IMR-90 (cell line): ENCODE measurements around the gene CPLX1. TPM values are rescaled to one million over a fixed set of nuclear protein-coding genes. Genes with fewer than 3 reads are reported as not detected.

ENCODE experiments used
- ATAC-seq: fragments of 200-7000 bp; cut with Tn5 transposase; 2 replicates; pipeline ENCODE4 v1.9.1; 2020; ENCODE audit warnings: low read depth, mild to moderate bottlenecking, moderate library complexity
- BruUV-seq: library from RNA; stranded (reverse); fragments of 400-500 nt; replicated peaks from 2 replicates; lab custom pipeline; 2021; lab: Mats Ljungman, UMichigan
- CTCF ChIA-PET: fragments of 300-600 bp; formaldehyde crosslinking; extraction: SDS; loops from one replicate; lab custom pipeline; 2021; ENCODE audit warnings: antibody characterized with exemption; lab: Yijun Ruan, JAX
- POLR2A ChIA-PET: fragments of 300-600 bp; sonication (Branson Sonifier 250); formaldehyde crosslinking; loops from one replicate; lab custom pipeline; 2022; ENCODE audit warnings: antibody characterized with exemption; ENCODE audit not compliant: unreplicated experiment; lab: Charles Lee
- DNase-seq: peaks from one replicate; pipeline ENCODE4 v3.0.0; 2013
- H2AFZ ChIP-seq: replicated peaks from 2 replicates; pipeline ENCODE3; 2013; ENCODE audit warnings: low read length, mild to moderate bottlenecking; ENCODE audit not compliant: poor library complexity
- H2AK5ac ChIP-seq: 2 replicates; pipeline ENCODE4 v1.6.1; 2013; ENCODE audit warnings: low read depth, low read length, inconsistent platforms
- H2AK9ac ChIP-seq: replicated peaks from 2 replicates; pipeline ENCODE3; 2013; ENCODE audit warnings: mild to moderate bottlenecking, low read depth, low read length, moderate library complexity; ENCODE audit not compliant: poor library complexity
- H2BK120ac ChIP-seq: 2 replicates; pipeline ENCODE4 v1.6.1; 2013; ENCODE audit warnings: low read depth, low read length, inconsistent platforms
- H2BK15ac ChIP-seq: 3 replicates; pipeline ENCODE4 v1.6.1; 2013; ENCODE audit warnings: low read depth, low read length, inconsistent platforms
- H2BK20ac ChIP-seq: 2 replicates; pipeline ENCODE4 v1.6.1; 2013; ENCODE audit warnings: low read depth, mild to moderate bottlenecking, inconsistent platforms, low read length, moderate library complexity
- H2BK5ac ChIP-seq: 2 replicates; pipeline ENCODE4 v1.6.1; 2013; ENCODE audit warnings: mild to moderate bottlenecking, low read depth, low read length, inconsistent platforms; ENCODE audit not compliant: poor library complexity, severe bottlenecking
- H3K14ac ChIP-seq: replicated peaks from 2 replicates; pipeline ENCODE4 v1.6.1; 2013; ENCODE audit warnings: low read depth, low read length, inconsistent platforms
- H3K18ac ChIP-seq: 2 replicates; pipeline ENCODE4 v1.6.1; 2013; ENCODE audit warnings: low read depth, low read length, control low read depth
- H3K23ac ChIP-seq: 2 replicates; pipeline ENCODE4 v1.6.1; 2013; ENCODE audit warnings: low read depth, low read length, inconsistent platforms
- H3K27ac ChIP-seq: 2 replicates; pipeline ENCODE4 v1.5.1; 2013; ENCODE audit warnings: mild to moderate bottlenecking, control low read depth, low read length; ENCODE audit not compliant: insufficient read depth
- H3K27me3 ChIP-seq: 2 replicates; pipeline ENCODE4 v1.6.1; 2013; ENCODE audit warnings: low read length; ENCODE audit not compliant: control insufficient read depth, insufficient read depth
- H3K36me3 ChIP-seq: 2 replicates; pipeline ENCODE4 v1.6.1; 2013; ENCODE audit warnings: low read length, mixed read lengths; ENCODE audit not compliant: control insufficient read depth, insufficient read depth
- H3K4ac ChIP-seq: 2 replicates; pipeline ENCODE4 v1.6.1; 2013; ENCODE audit warnings: low read depth, low read length, inconsistent platforms
- H3K4me1 ChIP-seq: 2 replicates; pipeline ENCODE4 v1.6.1; 2013; ENCODE audit warnings: low read length, mixed read lengths; ENCODE audit not compliant: control insufficient read depth, insufficient read depth
- H3K4me2 ChIP-seq: 2 replicates; pipeline ENCODE4 v1.6.1; 2013; ENCODE audit warnings: low read depth, mild to moderate bottlenecking, control low read depth, low read length, moderate library complexity
- H3K4me3 ChIP-seq: 2 replicates; pipeline ENCODE4 v1.5.1; 2013; ENCODE audit warnings: low read depth, mild to moderate bottlenecking, control low read depth, low read length, moderate library complexity; ENCODE audit not compliant: insufficient read depth
- H3K56ac ChIP-seq: 2 replicates; pipeline ENCODE4 v1.6.1; 2013; ENCODE audit warnings: low read length, inconsistent platforms; ENCODE audit not compliant: insufficient read depth; ENCODE audit errors: extremely low read depth
- H3K79me1 ChIP-seq, 2 experiments: 2 replicates each; pipeline ENCODE4 v1.6.1; 2013; ENCODE audit warnings: low read length in 2 of 2, inconsistent platforms in 1 of 2, low read depth in 1 of 2
- H3K9ac ChIP-seq: 2 replicates; pipeline ENCODE4 v1.6.1; 2013; ENCODE audit warnings: low read depth, low read length, control low read depth
- H3K9me1 ChIP-seq: 2 replicates; pipeline ENCODE4 v1.6.1; 2013; ENCODE audit warnings: low read length, inconsistent platforms; ENCODE audit not compliant: insufficient read depth
- H3K9me3 ChIP-seq: 2 replicates; pipeline ENCODE4 v1.6.1; 2013; ENCODE audit warnings: low read length; ENCODE audit not compliant: control insufficient read depth, insufficient read depth
- H4K20me1 ChIP-seq: 2 replicates; pipeline ENCODE4 v1.6.1; 2013; ENCODE audit warnings: low read length, inconsistent platforms; ENCODE audit not compliant: insufficient read depth
- H4K5ac ChIP-seq: 2 replicates; pipeline ENCODE4 v1.6.1; 2013; ENCODE audit warnings: mild to moderate bottlenecking, low read depth, low read length, control low read depth
- H4K8ac ChIP-seq, 2 experiments: 2 replicates each; pipeline ENCODE4 v1.6.1; 2013; ENCODE audit warnings: low read depth in 2 of 2, low read length in 2 of 2, control low read depth in 1 of 2, inconsistent platforms in 1 of 2
- H4K91ac ChIP-seq: 2 replicates; pipeline ENCODE4 v1.6.1; 2013; ENCODE audit warnings: low read depth, low read length, inconsistent platforms; ENCODE audit not compliant: insufficient read depth
- CHD1 ChIP-seq: IDR thresholded peaks from 2 replicates; pipeline ENCODE4 v1.6.1; 2012; ENCODE audit warnings: low read depth, low read length, improper control_type of control experiment
- WGBS, 2 experiments: methylation state at CpG; one replicate each; pipeline versions ENCODE4 v1.1.5 to v1.1.7; 2013; ENCODE audit warnings: missing lambda C conversion rate in 2 of 2; ENCODE audit not compliant: insufficient read length in 1 of 2; ENCODE audit errors: extremely low coverage in 2 of 2; 5-methylcytosine and 5-hydroxymethylcytosine counted together
- dilution Hi-C: fragments of 300-500 bp; cut with HindIII; formaldehyde crosslinking; loops from one replicate; pipeline ENCODE4 v1.14.3; 2018; ENCODE audit warnings: low sequenced_read_pairs; ENCODE audit not compliant: unreplicated experiment
- in situ Hi-C: fragments of 300-500 bp; cut with MboI; formaldehyde crosslinking; loops from 3 replicates; pipeline ENCODE4 v1.14.3; 2019; ENCODE audit warnings: low sequenced_read_pairs, inconsistent platforms, mixed read lengths
- intact Hi-C: fragments of 100-400 bp; cut with micrococcal nuclease; formaldehyde crosslinking; loops from 2 replicates; pipeline ENCODE4 v1.10.0; 2022
- polyA plus RNA-seq, 3 experiments: library from polyadenylated mRNA; depleted of rRNA; stranded (reverse); fragments of >200 nt; gene quantifications; 2 replicates each; pipeline ENCODE4 v1.2.3, GENCODE V29; 2012; ENCODE audit warnings: low replicate concordance in 1 of 3
- total RNA-seq: library from RNA; depleted of rRNA; stranded (reverse); fragments of >200 nt; gene quantifications from 2 replicates; pipeline ENCODE4 v1.2.3, GENCODE V29; 2012

The CPLX1 gene
- total and polyA plus RNA-seq, 2 of the 4 experiments (the other 2 are of a cell fraction), result 0.05 TPM; not detected in 1

DNA sequence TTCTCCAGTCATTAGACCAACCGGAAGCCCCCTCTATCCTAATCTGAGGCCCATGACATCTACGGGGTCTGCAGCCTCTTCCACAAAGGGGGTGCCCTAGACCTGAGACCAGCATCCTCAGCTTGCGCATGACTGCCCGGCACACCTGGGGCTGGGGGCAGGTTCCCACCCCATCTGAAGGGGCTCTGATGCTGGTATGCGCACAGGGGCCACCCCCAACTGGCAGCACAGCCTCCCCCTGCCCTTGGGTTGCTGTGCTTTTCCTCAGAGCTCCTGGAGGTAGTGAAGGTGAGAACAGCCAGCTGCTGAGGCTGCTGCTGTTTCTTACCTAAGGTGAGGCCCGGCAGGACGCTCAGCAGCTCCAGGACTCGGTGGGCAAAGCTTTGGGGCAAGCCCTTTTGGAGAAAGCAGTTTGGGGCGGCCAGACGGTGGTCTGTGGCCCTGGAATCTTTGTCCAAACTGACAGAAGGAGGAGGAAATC, 18.9 kb upstream of the CPLX1 start:
- no peak overlapping the region for H3K4ac ChIP-seq
- H4K8ac ChIP-seq, result no peak overlapping the region
- no peak overlapping the region for H2BK5ac ChIP-seq
- H2AK9ac ChIP-seq, result peak overlapping the region; percentile 66
- no peak overlapping the region for H3K4me2 ChIP-seq
- DNase-seq, result no peak
- no peak overlapping the region for H4K91ac ChIP-seq
- H3K27me3 ChIP-seq, result no peaks in the 10 kb centered on the region
- H4K5ac ChIP-seq, result no peak overlapping the region
- no peaks in the 10 kb centered on the region for H3K9me1 ChIP-seq
- no peak overlapping the region for H3K14ac ChIP-seq
- no peak overlapping the region for H2BK15ac ChIP-seq
- TF ChIP-seq CHD1, result no peak
- H3K23ac ChIP-seq, result no peak overlapping the region
- H3K9ac ChIP-seq, result no peak overlapping the region
- H4K20me1 ChIP-seq, result no peaks in the 10 kb centered on the region; the same call in 1 of the 2 replicates
- peaks cover 8% of the 10 kb centered on the region; the same call in 1 of the 2 replicates for H3K4me1 ChIP-seq
- CTCF ChIA-PET, result no interaction called here
- no peak overlapping the region for H3K18ac ChIP-seq
- in situ Hi-C loops (no loop called here), dilution Hi-C loops (no loop called here), intact Hi-C loops (no loop called here)
- peaks cover 17% of the 10 kb centered on the region for H3K36me3 ChIP-seq
- POLR2A ChIA-PET, result no interaction called here
- no peak overlapping the region for H2BK20ac ChIP-seq
- no CpG with 5 or more reads among the region's 10 CpGs for WGBS, 2 experiments
- H2BK120ac ChIP-seq, result no peak overlapping the region
- peak overlapping the region; percentile 46 for H2AFZ ChIP-seq
- no peak overlapping the region for H3K56ac ChIP-seq
- no peak overlapping the region for H2AK5ac ChIP-seq
- BruUV-seq, result no TSS peak
- H3K4me3 ChIP-seq, result no peak overlapping the region
- no peak overlapping the region for H3K27ac ChIP-seq
- ATAC-seq, result no peak
- no peaks in the 10 kb centered on the region for H3K9me3 ChIP-seq
- H3K79me1 ChIP-seq, result no peaks in the 10 kb centered on the region
